OCI-LY7 (cell line): ENCODE measurements around the gene MED15.

Experiments
- EZH2phosphoT487 ChIP-seq: fragments of 200-600 bp; sonication (generic); IDR thresholded peaks from 2 replicates; pipeline ENCODE4 v1.6.1; 2018; ENCODE audit warnings: low read depth, borderline replicate concordance, mild to moderate bottlenecking, mixed run types, antibody characterized with exemption, low read length, moderate library complexity, mixed read lengths
- TF ChIP-seq, protein P1 (sequence below): fragments of 200-600 bp; sonication (generic); conservative IDR thresholded peaks from 2 replicates; pipeline ENCODE4 v1.5.1; 2014; ENCODE audit warnings: mild to moderate bottlenecking, antibody characterized with exemption, low read length, moderate library complexity, mixed read lengths

DNA sequence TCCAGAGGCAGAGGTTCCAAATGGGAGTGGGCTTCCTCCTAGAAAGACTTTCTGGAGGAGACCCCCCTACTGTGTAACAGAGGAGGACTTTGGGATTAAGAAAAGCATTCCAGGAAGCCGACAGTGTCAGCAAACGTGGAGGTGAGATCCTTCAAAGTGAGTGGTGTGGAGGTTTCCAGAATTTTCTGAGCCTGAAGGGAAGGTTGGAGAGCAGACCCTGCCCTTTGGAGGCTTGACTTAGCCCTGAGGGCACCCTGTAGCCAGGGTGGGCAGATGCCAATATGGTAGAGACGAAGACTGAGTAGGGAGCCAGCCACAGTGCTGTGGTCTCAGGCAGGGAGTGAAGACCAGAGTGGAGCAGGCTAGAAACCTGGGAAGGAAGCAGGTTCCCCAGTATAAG lies 10.0 kb upstream of the MED15 start:
- TF ChIP-seq, protein P1, sequence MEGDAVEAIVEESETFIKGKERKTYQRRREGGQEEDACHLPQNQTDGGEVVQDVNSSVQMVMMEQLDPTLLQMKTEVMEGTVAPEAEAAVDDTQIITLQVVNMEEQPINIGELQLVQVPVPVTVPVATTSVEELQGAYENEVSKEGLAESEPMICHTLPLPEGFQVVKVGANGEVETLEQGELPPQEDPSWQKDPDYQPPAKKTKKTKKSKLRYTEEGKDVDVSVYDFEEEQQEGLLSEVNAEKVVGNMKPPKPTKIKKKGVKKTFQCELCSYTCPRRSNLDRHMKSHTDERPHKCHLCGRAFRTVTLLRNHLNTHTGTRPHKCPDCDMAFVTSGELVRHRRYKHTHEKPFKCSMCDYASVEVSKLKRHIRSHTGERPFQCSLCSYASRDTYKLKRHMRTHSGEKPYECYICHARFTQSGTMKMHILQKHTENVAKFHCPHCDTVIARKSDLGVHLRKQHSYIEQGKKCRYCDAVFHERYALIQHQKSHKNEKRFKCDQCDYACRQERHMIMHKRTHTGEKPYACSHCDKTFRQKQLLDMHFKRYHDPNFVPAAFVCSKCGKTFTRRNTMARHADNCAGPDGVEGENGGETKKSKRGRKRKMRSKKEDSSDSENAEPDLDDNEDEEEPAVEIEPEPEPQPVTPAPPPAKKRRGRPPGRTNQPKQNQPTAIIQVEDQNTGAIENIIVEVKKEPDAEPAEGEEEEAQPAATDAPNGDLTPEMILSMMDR, result no peak
- TF ChIP-seq EZH2phosphoT487, result no peak
